ENCODE measurements around the gene ZBTB22.
A peak's percentile ranks its signal among the peaks of the same experiment; 100 is the strongest.

ZBTB22 gene

GRCh38 chr6:33330736-33331135 is 13.2 kb upstream of the ZBTB22 start:
- DNase-seq (ENCODE audit: low read depth), result no peak

- DNase-seq (ENCODE audit: low read depth), result no peak
Measured at GRCh38 chr6:33329058-33329457, 11.5 kb upstream of the ZBTB22 start.

GRCh38 chr6:33324125-33324524 is 6.6 kb upstream of the ZBTB22 start:
- DNase-seq (ENCODE audit: low read depth), result no peak

- DNase-seq (ENCODE audit: low read depth), result no peak
Measured at GRCh38 chr6:33323623-33323948, 6.0 kb upstream of the ZBTB22 start.

- no peak for DNase-seq (ENCODE audit: low read depth)
Measured at GRCh38 chr6:33321227-33321626, 3.7 kb upstream of the ZBTB22 start.

- no peak for DNase-seq (ENCODE audit: low read depth)
Measured at GRCh38 chr6:33320315-33321181, 3.0 kb upstream of the ZBTB22 start.

GRCh38 chr6:33319939-33320314 is 2.4 kb upstream of the ZBTB22 start:
- no peak for DNase-seq (ENCODE audit: low read depth)

GRCh38 chr6:33318426-33319073 is 1.0 kb upstream of the ZBTB22 start:
- DNase-seq (ENCODE audit: low read depth), result no peak

GRCh38 chr6:33317419-33317668 is 200 bp downstream of the ZBTB22 start:
- DNase-seq (ENCODE audit: low read depth), result no peak

- no peak for DNase-seq (ENCODE audit: low read depth)
Measured at GRCh38 chr6:33316603-33317418, 733 bp downstream of the ZBTB22 start.

- no peak for DNase-seq (ENCODE audit: low read depth)
Measured at GRCh38 chr6:33315793-33316602, 1.5 kb downstream of the ZBTB22 start.

GRCh38 chr6:33314943-33315792 is 2.4 kb downstream of the ZBTB22 start:
- DNase-seq (ENCODE audit: low read depth), result no peak

- DNase-seq (ENCODE audit: low read depth), result peak; percentile 70
Measured at GRCh38 chr6:33314515-33314942, 3.0 kb downstream of the ZBTB22 start.

GRCh38 chr6:33313709-33314514 is 3.6 kb downstream of the ZBTB22 start, which contains the start of gene TAPBP:
TSS of gene TAPBP (minus strand) at chr6:33314078. CDS start at chr6:33314041, 37 bp downstream.
- peak; percentile 79 for DNase-seq (ENCODE audit: low read depth)

GRCh38 chr6:33313105-33313708 is 4.3 kb downstream of the ZBTB22 start:
- no peak for DNase-seq (ENCODE audit: low read depth)

- DNase-seq (ENCODE audit: low read depth), result peak; percentile 83
Measured at GRCh38 chr6:33312361-33313104, 5.0 kb downstream of the ZBTB22 start.

GRCh38 chr6:33306356-33306755 is 11.2 kb downstream of the ZBTB22 start:
- no peak for DNase-seq (ENCODE audit: low read depth)

GRCh38 chr6:33305052-33305451 is 12.5 kb downstream of the ZBTB22 start:
- DNase-seq (ENCODE audit: low read depth), result no peak

GRCh38 chr6:33304216-33304615 is 13.3 kb downstream of the ZBTB22 start:
- no peak for DNase-seq (ENCODE audit: low read depth)
